Measurements from ENCODE around the gene TMEM140. TPM values are rescaled to one million over a fixed set of nuclear protein-coding genes. Genes with fewer than 3 reads are reported as not detected.

Gene TMEM140
- total RNA-seq, 1 donor from 2014 or later = 0.27 TPM

DNA sequence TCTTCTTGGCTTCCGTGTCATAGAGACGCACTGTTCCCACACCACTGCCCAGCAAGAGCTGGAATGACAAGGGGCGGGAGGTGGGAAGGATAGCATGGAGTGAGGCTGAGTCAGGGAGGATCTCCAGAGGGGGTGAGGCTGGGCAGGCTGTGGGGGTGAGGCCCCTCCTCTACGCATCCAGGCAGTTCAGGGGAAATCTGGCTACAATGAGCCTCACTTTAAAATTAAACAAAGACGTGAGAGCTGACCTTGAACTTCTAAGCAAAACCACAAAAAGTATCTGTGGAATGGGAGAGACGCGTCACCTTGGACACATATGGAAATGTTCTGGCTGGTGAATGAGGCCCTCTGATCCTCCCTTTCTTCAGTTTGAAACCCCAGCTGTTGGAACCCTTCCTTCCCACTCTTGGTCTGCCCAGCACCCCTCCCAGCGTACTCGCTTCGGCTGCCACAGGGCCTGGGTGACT lies 45.8 kb downstream of the TMEM140 start:
- H3K27ac Mint-ChIP-seq (ENCODE audit: unreplicated experiment) = peak overlapping the region; percentile 95
- peak overlapping the region; percentile 9 for H3K4me3 Mint-ChIP-seq (ENCODE audit: unreplicated experiment)
- H3K9me3 Mint-ChIP-seq (ENCODE audit: unreplicated experiment) = no peaks in the 10 kb centered on the region
- Histone ChIP-seq H4K20me1 (ENCODE audit: insufficient read depth, low read length) (no peaks in the 10 kb centered on the region), H3K9me3 (ENCODE audit: insufficient read depth, low read depth, low read length) (no peaks in the 10 kb centered on the region), H3K4me1 (ENCODE audit: insufficient read depth, low read length) (peaks cover 20% of the 10 kb centered on the region), H3K9ac (ENCODE audit: low read length) (peak overlapping the region; percentile 76), H3K27ac (ENCODE audit: low read depth, low read length) (peak overlapping the region; percentile 79), H3K79me2 (ENCODE audit: insufficient read depth, low read length) (no peaks in the 10 kb centered on the region), H3K4me3 (ENCODE audit: insufficient read depth, low read depth, low read length) (no peak overlapping the region), H3K36me3 (ENCODE audit: insufficient read depth, low read length) (peaks cover 9% of the 10 kb centered on the region), H3K27me3 (ENCODE audit: insufficient read depth, low read length) (no peaks in the 10 kb centered on the region), H2AFZ (ENCODE audit: low read depth, low read length) (peak overlapping the region; percentile 1), H3K4me2 (ENCODE audit: low read length) (peak overlapping the region; percentile 53)
- H3K36me3 Mint-ChIP-seq (ENCODE audit: low read depth, unreplicated experiment) = peaks cover 21% of the 10 kb centered on the region
- TF ChIP-seq EZH2 (IDR thresholded peaks at IDR 0.05; ENCODE audit: insufficient read depth, low read length) = no peak
- TF ChIP-seq, protein P1, sequence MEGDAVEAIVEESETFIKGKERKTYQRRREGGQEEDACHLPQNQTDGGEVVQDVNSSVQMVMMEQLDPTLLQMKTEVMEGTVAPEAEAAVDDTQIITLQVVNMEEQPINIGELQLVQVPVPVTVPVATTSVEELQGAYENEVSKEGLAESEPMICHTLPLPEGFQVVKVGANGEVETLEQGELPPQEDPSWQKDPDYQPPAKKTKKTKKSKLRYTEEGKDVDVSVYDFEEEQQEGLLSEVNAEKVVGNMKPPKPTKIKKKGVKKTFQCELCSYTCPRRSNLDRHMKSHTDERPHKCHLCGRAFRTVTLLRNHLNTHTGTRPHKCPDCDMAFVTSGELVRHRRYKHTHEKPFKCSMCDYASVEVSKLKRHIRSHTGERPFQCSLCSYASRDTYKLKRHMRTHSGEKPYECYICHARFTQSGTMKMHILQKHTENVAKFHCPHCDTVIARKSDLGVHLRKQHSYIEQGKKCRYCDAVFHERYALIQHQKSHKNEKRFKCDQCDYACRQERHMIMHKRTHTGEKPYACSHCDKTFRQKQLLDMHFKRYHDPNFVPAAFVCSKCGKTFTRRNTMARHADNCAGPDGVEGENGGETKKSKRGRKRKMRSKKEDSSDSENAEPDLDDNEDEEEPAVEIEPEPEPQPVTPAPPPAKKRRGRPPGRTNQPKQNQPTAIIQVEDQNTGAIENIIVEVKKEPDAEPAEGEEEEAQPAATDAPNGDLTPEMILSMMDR (IDR thresholded peaks at IDR 0.05; ENCODE audit: insufficient read depth, low read depth, low read length) = no peak
- H3K27me3 Mint-ChIP-seq (ENCODE audit: low read depth, unreplicated experiment) = no peaks in the 10 kb centered on the region
- FAIRE-seq = peak; percentile 90
- peaks cover 28% of the 10 kb centered on the region for H3K4me1 Mint-ChIP-seq (ENCODE audit: low read depth, unreplicated experiment)
- peak; percentile 98 for DNase-seq (ENCODE audit: low read depth)

DNA sequence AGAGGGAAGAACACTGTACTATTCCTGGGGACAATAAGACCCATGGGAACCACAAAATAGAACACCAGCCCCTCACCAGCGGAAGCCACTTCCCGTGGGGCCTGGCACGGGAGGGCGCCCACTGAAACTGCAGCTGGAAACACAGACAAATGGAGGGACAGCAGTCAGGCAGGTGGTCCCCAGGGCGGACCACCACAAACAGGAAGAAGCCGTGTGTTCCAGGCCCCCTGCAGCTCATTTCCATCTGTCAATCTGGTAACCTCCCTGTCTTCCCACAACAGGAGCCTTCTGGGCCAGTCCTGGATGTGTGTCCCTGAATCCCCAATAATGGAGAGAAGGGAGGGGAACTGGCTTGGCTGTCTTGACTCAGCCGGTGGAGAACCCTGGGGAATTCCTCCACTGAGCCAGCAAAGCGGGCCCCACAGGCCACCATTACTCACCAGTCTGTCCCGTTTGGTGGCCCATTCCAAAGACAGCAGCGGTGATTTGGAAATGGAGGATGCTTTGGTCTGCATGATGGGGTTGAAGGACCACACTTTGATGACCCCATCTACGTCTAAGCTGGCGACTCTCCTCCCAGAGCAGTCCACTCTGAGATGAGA lies 46.7 kb downstream of the TMEM140 start:
- TF ChIP-seq EZH2 (IDR thresholded peaks at IDR 0.05; ENCODE audit: insufficient read depth, low read length) = no peak
- TF ChIP-seq, protein P1 (IDR thresholded peaks at IDR 0.05; ENCODE audit: insufficient read depth, low read depth, low read length) = no peak
- Mint-ChIP-seq H3K4me3 (ENCODE audit: unreplicated experiment) (no peak overlapping the region), H3K27ac (ENCODE audit: unreplicated experiment) (peak overlapping the region; percentile 95), H3K4me1 (ENCODE audit: low read depth, unreplicated experiment) (peaks cover 28% of the 10 kb centered on the region), H3K9me3 (ENCODE audit: unreplicated experiment) (no peaks in the 10 kb centered on the region), H3K27me3 (ENCODE audit: low read depth, unreplicated experiment) (no peaks in the 10 kb centered on the region), H3K36me3 (ENCODE audit: low read depth, unreplicated experiment) (peaks cover 20% of the 10 kb centered on the region)
- Histone ChIP-seq H3K9me3 (ENCODE audit: insufficient read depth, low read depth, low read length) (no peaks in the 10 kb centered on the region), H3K27me3 (ENCODE audit: insufficient read depth, low read length) (no peaks in the 10 kb centered on the region), H3K9ac (ENCODE audit: low read length) (peak overlapping the region; percentile 76), H3K4me1 (ENCODE audit: insufficient read depth, low read length) (peaks cover 19% of the 10 kb centered on the region), H3K4me2 (ENCODE audit: low read length) (peak overlapping the region; percentile 53), H4K20me1 (ENCODE audit: insufficient read depth, low read length) (no peaks in the 10 kb centered on the region), H3K79me2 (ENCODE audit: insufficient read depth, low read length) (no peaks in the 10 kb centered on the region), H3K27ac (ENCODE audit: low read depth, low read length) (peak overlapping the region; percentile 79), H3K36me3 (ENCODE audit: insufficient read depth, low read length) (peaks cover 3% of the 10 kb centered on the region), H2AFZ (ENCODE audit: low read depth, low read length) (no peak overlapping the region), H3K4me3 (ENCODE audit: insufficient read depth, low read depth, low read length) (no peak overlapping the region)
- FAIRE-seq (no peak), DNase-seq (ENCODE audit: low read depth) (no peak)

DNA sequence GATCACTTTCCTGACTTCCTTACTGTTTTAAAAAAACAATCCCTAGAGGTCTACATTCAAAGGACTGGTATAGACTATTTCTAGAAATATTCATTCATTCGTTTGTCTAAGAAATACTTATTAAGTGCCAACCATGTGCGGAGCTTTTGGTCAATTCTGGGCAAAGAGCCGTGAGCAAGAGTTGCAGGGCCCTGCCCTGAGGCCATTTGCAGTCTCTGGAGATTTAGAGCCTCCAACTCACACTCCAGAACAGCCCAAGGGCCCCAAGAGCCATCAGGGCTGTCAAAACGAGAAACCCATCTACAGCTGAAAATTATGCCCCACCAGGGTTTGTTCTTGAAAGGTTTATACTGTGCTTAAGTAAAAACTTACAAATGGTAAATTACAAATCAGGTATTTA lies 47.3 kb downstream of the TMEM140 start:
- peaks cover 19% of the 10 kb centered on the region for H3K4me1 ChIP-seq (ENCODE audit: insufficient read depth, low read length)
- H4K20me1 ChIP-seq (ENCODE audit: insufficient read depth, low read length) = no peaks in the 10 kb centered on the region
- peak overlapping the region; percentile 53 for H3K4me2 ChIP-seq (ENCODE audit: low read length)
- H3K4me3 ChIP-seq (ENCODE audit: insufficient read depth, low read depth, low read length) = no peak overlapping the region
- FAIRE-seq (no peak), DNase-seq (ENCODE audit: low read depth) (no peak)
- peak overlapping the region; percentile 79 for H3K27ac ChIP-seq (ENCODE audit: low read depth, low read length)
- H3K9me3 ChIP-seq (ENCODE audit: insufficient read depth, low read depth, low read length) = no peaks in the 10 kb centered on the region
- H3K27me3 ChIP-seq (ENCODE audit: insufficient read depth, low read length) = no peaks in the 10 kb centered on the region
- H3K36me3 Mint-ChIP-seq (ENCODE audit: low read depth, unreplicated experiment) = peaks cover 17% of the 10 kb centered on the region
- H3K9ac ChIP-seq (ENCODE audit: low read length) = no peak overlapping the region
- H3K79me2 ChIP-seq (ENCODE audit: insufficient read depth, low read length) = no peaks in the 10 kb centered on the region
- TF ChIP-seq, protein P1 (IDR thresholded peaks at IDR 0.05; ENCODE audit: insufficient read depth, low read depth, low read length) = no peak
- no peak for TF ChIP-seq EZH2 (IDR thresholded peaks at IDR 0.05; ENCODE audit: insufficient read depth, low read length)
- no peaks in the 10 kb centered on the region for H3K27me3 Mint-ChIP-seq (ENCODE audit: low read depth, unreplicated experiment)
- H3K9me3 Mint-ChIP-seq (ENCODE audit: unreplicated experiment) = no peaks in the 10 kb centered on the region
- H3K4me3 Mint-ChIP-seq (ENCODE audit: unreplicated experiment) = no peak overlapping the region
- peaks cover 3% of the 10 kb centered on the region for H3K36me3 ChIP-seq (ENCODE audit: insufficient read depth, low read length)
- H2AFZ ChIP-seq (ENCODE audit: low read depth, low read length) = no peak overlapping the region
- H3K4me1 Mint-ChIP-seq (ENCODE audit: low read depth, unreplicated experiment) = peaks cover 28% of the 10 kb centered on the region
- H3K27ac Mint-ChIP-seq (ENCODE audit: unreplicated experiment) = no peak overlapping the region

Data from astrocyte (in vitro differentiated cells and primary cell).